ENCODE measurements around the gene JPH3. TPM values are rescaled to one million over a fixed set of nuclear protein-coding genes. Genes with fewer than 3 reads are reported as not detected.

JPH3 gene
- total RNA-seq, 4 donors from 2014 or later: 0.38 TPM; not detected in 3

DNA sequence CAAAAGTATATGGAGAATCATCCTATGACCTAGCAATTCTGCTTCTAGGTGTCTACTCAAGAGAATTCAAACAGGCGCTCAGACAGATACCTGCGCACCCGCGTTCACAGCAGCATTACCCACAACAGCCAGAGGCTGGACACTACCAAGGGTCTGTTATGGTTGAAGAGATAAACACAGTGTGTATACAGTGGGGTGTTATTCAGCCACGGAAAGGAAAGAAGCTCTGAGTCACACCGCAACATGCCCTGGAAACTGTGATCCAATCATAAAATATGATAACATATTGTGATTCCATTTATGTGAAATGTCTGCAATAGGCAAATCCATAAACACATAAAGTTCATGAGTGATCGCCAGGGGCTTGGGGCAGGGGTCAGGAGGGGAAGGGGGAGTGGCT is 18.0 kb upstream of the JPH3 start:
- TF ChIP-seq, protein P1, sequence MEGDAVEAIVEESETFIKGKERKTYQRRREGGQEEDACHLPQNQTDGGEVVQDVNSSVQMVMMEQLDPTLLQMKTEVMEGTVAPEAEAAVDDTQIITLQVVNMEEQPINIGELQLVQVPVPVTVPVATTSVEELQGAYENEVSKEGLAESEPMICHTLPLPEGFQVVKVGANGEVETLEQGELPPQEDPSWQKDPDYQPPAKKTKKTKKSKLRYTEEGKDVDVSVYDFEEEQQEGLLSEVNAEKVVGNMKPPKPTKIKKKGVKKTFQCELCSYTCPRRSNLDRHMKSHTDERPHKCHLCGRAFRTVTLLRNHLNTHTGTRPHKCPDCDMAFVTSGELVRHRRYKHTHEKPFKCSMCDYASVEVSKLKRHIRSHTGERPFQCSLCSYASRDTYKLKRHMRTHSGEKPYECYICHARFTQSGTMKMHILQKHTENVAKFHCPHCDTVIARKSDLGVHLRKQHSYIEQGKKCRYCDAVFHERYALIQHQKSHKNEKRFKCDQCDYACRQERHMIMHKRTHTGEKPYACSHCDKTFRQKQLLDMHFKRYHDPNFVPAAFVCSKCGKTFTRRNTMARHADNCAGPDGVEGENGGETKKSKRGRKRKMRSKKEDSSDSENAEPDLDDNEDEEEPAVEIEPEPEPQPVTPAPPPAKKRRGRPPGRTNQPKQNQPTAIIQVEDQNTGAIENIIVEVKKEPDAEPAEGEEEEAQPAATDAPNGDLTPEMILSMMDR (IDR thresholded peaks at IDR 0.05; ENCODE audit: low read depth): no peak

DNA sequence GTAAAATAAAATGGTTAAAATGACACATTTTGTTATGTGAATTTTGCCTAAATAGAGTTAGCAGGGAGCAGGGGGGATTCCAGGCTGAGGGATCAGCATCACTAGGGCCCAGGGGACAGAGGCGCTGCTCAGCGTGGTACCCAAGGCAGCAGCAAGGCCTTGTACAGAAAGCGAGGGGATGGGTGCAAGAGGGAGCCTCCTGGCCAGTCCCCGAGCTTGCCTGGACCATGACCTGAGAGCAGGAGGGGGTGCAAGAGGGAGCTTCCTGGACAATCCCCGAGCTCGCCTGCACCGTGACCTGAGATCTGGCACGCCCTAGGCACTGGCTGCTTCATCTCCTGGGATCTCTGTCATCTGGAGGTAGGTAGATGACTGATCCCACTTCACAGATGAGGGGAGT is 17.3 kb upstream of the JPH3 start:
- TF ChIP-seq, protein P1 (IDR thresholded peaks at IDR 0.05; ENCODE audit: low read depth): no peak

DNA sequence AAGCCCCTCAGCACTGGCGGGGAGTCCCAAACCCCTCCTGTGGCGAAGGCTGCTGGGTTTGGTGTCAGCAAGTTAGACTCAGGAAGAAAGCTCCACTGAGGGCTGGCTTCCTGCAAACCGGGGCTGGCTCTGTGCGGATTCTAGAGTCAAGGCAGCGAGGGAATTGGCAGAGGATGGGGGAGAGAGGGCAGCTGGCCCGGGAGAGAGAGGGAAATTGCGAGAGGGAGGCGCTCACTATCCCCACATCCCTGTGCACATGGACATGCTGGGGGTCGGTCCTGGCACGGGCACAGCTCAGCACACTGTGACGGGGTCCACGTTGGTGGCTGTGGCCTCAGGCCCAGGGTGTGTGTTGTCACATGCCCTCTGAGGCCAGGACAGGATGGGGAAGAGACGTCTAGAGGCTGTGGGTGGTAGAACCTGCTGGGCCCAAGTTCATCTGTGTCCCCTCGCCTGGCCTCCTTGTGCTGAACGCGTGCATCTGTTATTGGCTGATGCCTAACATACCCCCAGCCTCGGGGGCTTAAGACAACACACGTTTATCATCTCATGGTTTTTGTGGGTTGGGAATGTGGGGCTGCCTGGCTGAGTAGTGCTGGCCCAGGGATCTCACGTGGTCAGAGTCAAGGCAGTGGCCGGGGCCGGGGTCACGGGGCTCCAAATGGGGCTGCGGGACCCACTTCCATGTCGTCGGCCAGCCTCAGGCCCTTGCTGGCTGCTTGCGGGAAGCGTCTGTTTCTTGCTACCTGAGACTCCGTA is 16.7 kb upstream of the JPH3 start:
- TF ChIP-seq, protein P1 (IDR thresholded peaks at IDR 0.05; ENCODE audit: low read depth): no peak

DNA sequence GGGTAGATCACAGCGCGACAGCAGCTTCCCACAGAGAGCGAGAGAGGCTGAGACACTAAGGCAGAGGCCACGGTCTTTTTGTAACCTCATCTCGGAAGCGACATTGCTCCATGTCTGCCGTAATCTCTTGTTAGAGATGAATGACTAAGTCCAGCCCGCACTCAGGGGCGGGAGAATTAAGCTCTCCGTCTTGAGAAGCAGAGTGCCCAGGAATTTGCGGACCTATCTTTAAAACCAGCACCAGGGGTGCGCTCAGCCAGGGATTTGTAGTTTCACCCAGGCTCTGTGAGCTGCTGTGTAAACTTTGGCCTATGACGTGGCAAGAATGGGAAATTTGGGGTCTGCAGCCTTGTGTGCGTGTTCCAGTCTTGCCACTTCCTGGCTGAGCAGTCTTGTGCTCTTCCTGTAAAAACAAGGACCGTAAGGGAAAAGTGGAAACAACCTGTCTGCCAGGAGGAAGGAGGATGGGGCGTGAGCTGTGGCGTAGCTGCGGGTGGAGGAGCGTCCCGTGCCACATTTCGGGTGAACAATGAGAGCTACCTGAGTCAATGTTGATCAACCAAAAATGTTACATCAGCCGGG is 16.0 kb upstream of the JPH3 start:
- TF ChIP-seq, protein P1 (IDR thresholded peaks at IDR 0.05; ENCODE audit: low read depth): no peak

DNA sequence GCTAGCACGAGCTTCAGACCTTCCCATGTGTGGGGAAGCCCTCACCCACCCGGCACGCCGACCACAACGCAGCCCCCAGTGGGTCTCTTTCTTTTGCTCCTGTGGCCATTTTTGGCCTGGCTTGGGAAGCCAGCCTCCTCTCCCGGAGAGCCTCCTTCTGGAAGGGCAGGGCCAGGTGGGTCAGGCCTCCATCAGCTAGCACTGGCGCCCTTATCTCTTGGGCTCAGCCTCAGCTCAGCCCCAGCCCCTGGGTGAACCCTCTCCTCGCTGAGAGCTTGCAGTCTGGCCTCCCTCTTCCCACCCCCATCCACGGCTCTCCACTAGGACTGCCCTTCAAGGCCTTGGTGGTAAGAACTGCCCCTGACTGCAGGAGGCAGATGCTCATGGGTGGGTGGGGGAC is 14.7 kb upstream of the JPH3 start:
- TF ChIP-seq, protein P1 (IDR thresholded peaks at IDR 0.05; ENCODE audit: low read depth): no peak

DNA sequence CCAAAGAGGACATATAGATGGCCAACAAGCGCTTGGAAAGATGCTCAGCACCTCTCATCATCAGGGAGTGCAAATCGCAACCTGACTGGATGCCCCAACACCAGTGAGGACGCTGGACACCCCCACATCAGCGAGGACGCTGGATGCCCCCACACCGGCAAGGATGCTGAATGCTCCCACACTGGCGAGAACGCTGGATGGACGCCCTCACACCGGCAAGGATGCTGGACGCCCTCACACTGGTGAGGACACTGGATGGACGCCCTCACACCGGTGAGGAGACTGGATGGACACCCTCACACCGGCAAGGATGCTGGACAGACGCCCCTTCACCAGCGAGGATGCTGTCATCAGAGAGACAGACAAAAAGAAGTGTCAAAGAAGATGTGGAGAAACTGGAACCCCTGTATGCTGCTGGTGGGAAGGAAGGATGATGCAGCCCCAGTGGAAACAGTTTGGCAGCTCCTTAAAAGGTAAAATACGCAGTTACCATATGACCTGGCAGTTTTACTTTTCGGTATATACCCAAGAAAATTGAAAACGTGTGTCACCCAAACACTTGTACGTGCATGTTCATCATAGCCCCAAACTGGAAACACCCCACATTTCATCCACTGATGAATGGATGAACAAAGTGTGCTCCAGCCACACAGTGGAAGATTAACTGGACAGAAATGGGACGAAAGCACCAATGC is 10.1 kb upstream of the JPH3 start:
- TF ChIP-seq, protein P1 (IDR thresholded peaks at IDR 0.05; ENCODE audit: low read depth): no peak

DNA sequence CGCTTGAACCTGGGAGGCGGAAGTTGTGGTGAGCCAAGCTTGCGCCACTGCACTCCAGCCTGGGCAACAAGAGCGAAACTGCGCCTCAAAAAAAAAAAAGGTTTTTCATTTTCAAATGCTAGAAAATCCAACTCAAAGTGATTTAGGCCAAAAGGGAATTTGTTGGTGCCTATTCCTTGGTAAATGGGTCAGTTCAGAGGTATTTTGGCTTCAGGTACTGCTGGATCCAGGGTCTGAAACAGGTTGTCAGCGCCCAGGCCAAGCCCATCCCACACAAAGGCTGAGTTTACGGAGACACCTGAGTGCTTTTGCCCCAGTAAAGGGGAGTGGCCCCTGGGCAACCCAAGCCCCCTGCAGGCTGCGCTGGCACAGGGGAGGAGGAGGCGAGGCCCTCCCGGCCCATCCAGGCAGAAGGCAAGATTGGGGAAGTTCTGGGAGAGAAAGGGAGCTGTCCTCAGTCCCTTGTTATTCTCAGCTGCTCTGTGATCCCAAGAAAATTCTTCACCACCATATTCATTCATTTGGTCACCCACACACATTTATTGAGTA is 8.5 kb upstream of the JPH3 start:
- TF ChIP-seq, protein P1 (IDR thresholded peaks at IDR 0.05; ENCODE audit: low read depth): no peak
